ENCODE data around the gene FRMD4A. TPM values are rescaled to one million over a fixed set of nuclear protein-coding genes. Genes with fewer than 3 reads are reported as not detected.
A peak's percentile ranks its signal among the peaks of the same experiment; 100 is the strongest.

FRMD4A gene
- total RNA-seq, 1 experiment from 2014 or later = not detected

DNA sequence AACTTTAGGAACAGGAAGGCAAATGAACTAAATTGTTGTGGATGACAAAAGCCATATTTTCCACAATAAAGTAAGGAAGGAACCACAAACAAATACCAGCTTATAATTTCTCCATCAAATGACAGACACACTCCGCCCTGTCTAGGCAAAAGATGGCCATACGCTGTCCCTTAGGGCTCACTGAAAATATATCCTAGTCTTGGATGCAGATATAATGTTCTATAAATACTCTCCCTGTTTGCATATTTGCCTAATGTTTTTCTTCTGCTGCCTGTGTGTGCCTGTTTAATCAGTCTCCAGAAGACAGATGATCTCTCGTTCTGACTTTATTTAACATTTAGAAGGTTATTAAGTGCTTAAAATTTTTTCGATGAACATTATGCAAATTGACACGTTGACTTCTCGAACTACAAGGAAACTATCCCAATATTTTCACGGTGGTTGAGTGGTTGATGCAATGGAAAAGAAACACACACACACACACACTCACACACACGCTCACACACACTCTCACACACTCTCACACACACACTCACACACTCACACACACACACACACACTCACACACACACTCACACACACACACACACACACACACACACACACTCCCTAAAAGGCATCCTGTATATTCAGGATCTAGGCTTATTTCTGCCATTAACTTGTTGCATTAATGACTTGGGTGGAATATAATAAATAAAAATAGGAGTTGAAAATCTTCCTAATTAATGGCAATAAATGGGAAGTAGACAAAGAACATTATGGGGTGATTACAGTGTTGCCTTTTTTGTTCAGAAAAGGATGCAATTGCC, 446.9 kb downstream of the FRMD4A start:
- Histone ChIP-seq H3K4me1 (ENCODE audit: low read length) (no peaks in the 10 kb centered on the region), H3K4me3 (ENCODE audit: low read length) (no peak overlapping the region), H3K27me3 (ENCODE audit: low read length) (no peaks in the 10 kb centered on the region), H3K36me3 (ENCODE audit: insufficient read depth, low read length) (no peaks in the 10 kb centered on the region), H3K27ac (ENCODE audit: low read length) (no peak overlapping the region), H3K9me2 (replicated peaks; ENCODE audit: insufficient read depth, low read length) (no peaks in the 10 kb centered on the region), H3K9me3 (ENCODE audit: low read length) (no peaks in the 10 kb centered on the region), H2AFZ (ENCODE audit: low read length) (no peak overlapping the region), H3K4me2 (ENCODE audit: low read depth, low read length, poor library complexity, severe bottlenecking) (no peak overlapping the region), H3K79me2 (ENCODE audit: low read length) (no peaks in the 10 kb centered on the region), H3K9ac (ENCODE audit: low read length) (no peak overlapping the region), H4K20me1 (ENCODE audit: insufficient read depth, low read depth, low read length) (no peaks in the 10 kb centered on the region)
- DNase-seq = no peak

DNA sequence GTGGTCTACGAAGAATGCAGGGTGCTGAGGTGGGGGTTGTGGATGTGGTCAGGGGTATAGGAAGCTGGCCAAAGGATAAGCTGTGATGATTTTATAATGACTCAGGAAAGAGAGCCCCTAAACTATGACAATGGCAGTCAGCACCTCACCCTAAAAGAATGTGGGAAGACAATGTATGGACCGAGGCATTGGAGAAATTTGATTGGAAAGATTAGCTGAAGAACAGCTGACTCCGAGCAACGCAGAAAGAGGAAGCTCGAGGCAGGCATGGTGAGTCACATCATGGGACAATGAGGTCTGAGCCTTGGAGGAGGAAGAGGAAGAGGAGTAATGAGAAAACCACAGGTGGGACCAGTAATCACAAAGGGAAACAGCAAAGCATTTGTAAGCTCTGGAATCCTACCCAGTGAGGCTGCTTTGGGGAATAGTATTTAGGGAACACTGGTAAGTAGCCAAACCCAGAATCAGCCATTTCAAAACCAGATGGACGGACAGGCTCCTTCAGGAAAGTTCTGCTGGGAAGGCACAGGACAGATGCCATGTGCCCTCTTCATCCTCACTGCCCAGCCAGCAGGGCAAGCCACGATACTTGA, 448.5 kb downstream of the FRMD4A start:
- Histone ChIP-seq H3K79me2 (ENCODE audit: low read length) (no peaks in the 10 kb centered on the region), H3K9me3 (ENCODE audit: low read length) (no peaks in the 10 kb centered on the region), H3K9me2 (replicated peaks; ENCODE audit: insufficient read depth, low read length) (no peaks in the 10 kb centered on the region), H3K4me1 (ENCODE audit: low read length) (no peaks in the 10 kb centered on the region), H3K36me3 (ENCODE audit: insufficient read depth, low read length) (no peaks in the 10 kb centered on the region), H2AFZ (ENCODE audit: low read length) (no peak overlapping the region), H3K4me3 (ENCODE audit: low read length) (no peak overlapping the region), H3K9ac (ENCODE audit: low read length) (no peak overlapping the region), H3K27me3 (ENCODE audit: low read length) (no peaks in the 10 kb centered on the region), H3K27ac (ENCODE audit: low read length) (no peak overlapping the region), H4K20me1 (ENCODE audit: insufficient read depth, low read depth, low read length) (no peaks in the 10 kb centered on the region), H3K4me2 (ENCODE audit: low read depth, low read length, poor library complexity, severe bottlenecking) (no peak overlapping the region)
- DNase-seq = no peak

DNA sequence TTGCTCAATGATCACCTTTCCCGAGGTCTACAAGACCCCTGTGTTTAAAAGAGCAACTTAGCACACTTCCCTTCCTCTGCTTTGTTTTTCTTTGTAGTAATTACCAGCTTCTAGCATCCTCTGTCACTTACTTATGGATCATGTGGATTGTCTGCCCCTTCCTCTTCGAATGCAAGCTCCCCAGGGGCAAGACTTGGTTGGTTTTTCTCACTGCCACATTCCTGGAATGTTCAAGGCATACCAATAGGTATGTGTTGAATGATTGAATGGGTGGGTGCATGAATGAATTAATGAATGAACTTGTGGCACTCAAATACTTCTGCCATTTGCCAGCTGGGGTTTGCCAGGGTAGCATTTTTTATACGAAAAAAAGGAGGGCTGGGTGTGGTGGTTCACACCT, 450.0 kb downstream of the FRMD4A start:
- Histone ChIP-seq H3K27ac (ENCODE audit: low read length) (no peak overlapping the region), H4K20me1 (ENCODE audit: insufficient read depth, low read depth, low read length) (no peaks in the 10 kb centered on the region), H2AFZ (ENCODE audit: low read length) (no peak overlapping the region), H3K9ac (ENCODE audit: low read length) (no peak overlapping the region), H3K4me3 (ENCODE audit: low read length) (no peak overlapping the region), H3K4me2 (ENCODE audit: low read depth, low read length, poor library complexity, severe bottlenecking) (no peak overlapping the region), H3K9me3 (ENCODE audit: low read length) (no peaks in the 10 kb centered on the region), H3K9me2 (replicated peaks; ENCODE audit: insufficient read depth, low read length) (no peaks in the 10 kb centered on the region), H3K36me3 (ENCODE audit: insufficient read depth, low read length) (no peaks in the 10 kb centered on the region), H3K79me2 (ENCODE audit: low read length) (no peaks in the 10 kb centered on the region), H3K27me3 (ENCODE audit: low read length) (no peaks in the 10 kb centered on the region), H3K4me1 (ENCODE audit: low read length) (no peaks in the 10 kb centered on the region)
- no peak for DNase-seq

DNA sequence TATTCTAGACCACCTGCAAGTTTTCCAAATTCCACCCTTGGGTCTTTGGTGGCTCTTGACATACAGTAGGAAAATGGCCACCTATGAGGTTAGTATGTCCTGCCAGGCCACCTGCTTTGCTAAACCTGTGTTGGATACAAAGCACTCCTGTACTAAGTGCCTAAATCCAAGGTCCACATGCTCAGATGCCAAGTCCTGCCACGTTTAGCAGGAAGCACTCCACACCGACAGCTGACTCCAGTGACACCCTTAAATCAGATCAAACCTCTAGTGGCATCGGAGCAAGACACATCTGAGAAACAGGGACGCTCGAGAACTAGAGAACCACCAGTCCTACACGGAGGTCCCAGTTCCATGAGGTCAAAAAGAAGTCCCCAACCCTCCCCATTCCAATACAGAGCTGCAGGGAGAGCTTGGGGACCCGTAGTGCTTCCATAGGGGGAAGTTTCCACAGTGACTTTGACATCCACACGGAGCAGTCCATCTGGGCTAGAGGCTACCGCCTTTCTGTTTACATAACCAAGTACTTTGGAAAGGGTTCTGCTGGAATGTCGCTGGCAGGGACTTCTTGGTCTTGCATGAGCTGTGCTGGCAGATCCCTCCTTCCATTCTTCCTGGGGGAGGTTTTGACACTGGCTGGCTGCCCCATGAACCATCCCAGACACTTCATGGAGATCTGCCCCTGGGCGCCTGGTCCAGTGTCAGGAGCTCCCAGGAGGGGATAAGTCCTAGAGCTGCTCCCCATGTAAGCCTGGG, 453.4 kb downstream of the FRMD4A start:
- no peaks in the 10 kb centered on the region for H3K79me2 ChIP-seq (ENCODE audit: low read length)
- no peak overlapping the region for H2AFZ ChIP-seq (ENCODE audit: low read length)
- no peak for DNase-seq
- no peaks in the 10 kb centered on the region for H4K20me1 ChIP-seq (ENCODE audit: insufficient read depth, low read depth, low read length)
- no peaks in the 10 kb centered on the region for H3K9me3 ChIP-seq (ENCODE audit: low read length)
- no peaks in the 10 kb centered on the region for H3K27me3 ChIP-seq (ENCODE audit: low read length)
- H3K27ac ChIP-seq (ENCODE audit: low read length) = no peak overlapping the region
- no peaks in the 10 kb centered on the region for H3K36me3 ChIP-seq (ENCODE audit: insufficient read depth, low read length)
- H3K4me1 ChIP-seq (ENCODE audit: low read length) = peaks cover 4% of the 10 kb centered on the region; the same call in 1 of the 2 replicates
- no peak overlapping the region for H3K4me3 ChIP-seq (ENCODE audit: low read length)
- H3K4me2 ChIP-seq (ENCODE audit: low read depth, low read length, poor library complexity, severe bottlenecking) = no peak overlapping the region
- H3K9ac ChIP-seq (ENCODE audit: low read length) = no peak overlapping the region
- no peaks in the 10 kb centered on the region for H3K9me2 ChIP-seq (replicated peaks; ENCODE audit: insufficient read depth, low read length)

DNA sequence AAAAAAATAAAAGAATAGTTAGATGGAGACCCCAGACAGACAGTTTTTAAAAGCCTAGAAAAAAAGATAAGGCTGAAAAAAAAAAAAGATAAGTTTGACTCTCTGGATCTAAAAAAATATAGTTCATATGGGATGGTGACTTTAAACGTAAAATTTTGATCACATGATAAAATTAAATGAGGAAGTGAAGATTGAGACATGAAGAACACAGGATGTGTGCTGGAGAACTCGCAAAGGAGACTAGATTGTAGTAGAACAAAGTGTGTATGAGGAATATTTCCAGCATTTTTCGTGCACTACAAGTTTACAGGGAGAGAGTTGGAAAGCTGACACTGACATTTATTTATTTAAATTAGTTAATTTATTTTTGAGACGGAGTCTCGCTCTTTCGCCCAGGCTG, 457.5 kb downstream of the FRMD4A start:
- Histone ChIP-seq H3K36me3 (ENCODE audit: insufficient read depth, low read length) (no peaks in the 10 kb centered on the region), H3K4me2 (ENCODE audit: low read depth, low read length, poor library complexity, severe bottlenecking) (no peak overlapping the region), H3K9me3 (ENCODE audit: low read length) (no peaks in the 10 kb centered on the region), H2AFZ (ENCODE audit: low read length) (0 out of 2 replicates have a peak overlapping the region, but pooled peaks have one; percentile 49), H3K9me2 (replicated peaks; ENCODE audit: insufficient read depth, low read length) (no peaks in the 10 kb centered on the region), H3K4me1 (ENCODE audit: low read length) (peaks cover 4% of the 10 kb centered on the region; the same call in 1 of the 2 replicates), H3K4me3 (ENCODE audit: low read length) (no peak overlapping the region), H4K20me1 (ENCODE audit: insufficient read depth, low read depth, low read length) (no peaks in the 10 kb centered on the region), H3K27me3 (ENCODE audit: low read length) (no peaks in the 10 kb centered on the region), H3K27ac (ENCODE audit: low read length) (no peak overlapping the region), H3K9ac (ENCODE audit: low read length) (no peak overlapping the region), H3K79me2 (ENCODE audit: low read length) (no peaks in the 10 kb centered on the region)
- DNase-seq = peak; percentile 50

DNA sequence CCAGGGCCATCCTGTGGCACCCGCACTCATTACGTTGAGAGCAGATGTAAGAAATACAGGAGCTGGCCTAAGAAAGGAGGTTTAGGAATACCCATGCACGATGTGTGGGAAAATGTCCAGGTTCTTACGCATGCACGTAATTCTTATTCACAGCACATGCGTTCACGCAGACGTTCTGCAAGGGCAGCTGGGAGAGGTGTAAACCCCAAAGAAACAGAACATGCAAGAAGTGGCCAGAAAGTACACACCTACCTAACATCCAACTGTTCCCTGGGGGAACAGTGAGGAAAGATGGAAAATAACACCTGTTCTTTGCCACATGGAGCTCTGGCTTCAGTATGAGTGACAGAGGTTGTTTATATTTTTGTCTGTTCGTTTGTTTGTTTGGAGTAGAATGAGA, 458.3 kb downstream of the FRMD4A start:
- no peaks in the 10 kb centered on the region for H3K9me2 ChIP-seq (replicated peaks; ENCODE audit: insufficient read depth, low read length)
- no peak overlapping the region for H3K4me2 ChIP-seq (ENCODE audit: low read depth, low read length, poor library complexity, severe bottlenecking)
- no peaks in the 10 kb centered on the region for H3K9me3 ChIP-seq (ENCODE audit: low read length)
- H2AFZ ChIP-seq (ENCODE audit: low read length) = no peak overlapping the region
- H3K27ac ChIP-seq (ENCODE audit: low read length) = no peak overlapping the region
- H3K36me3 ChIP-seq (ENCODE audit: insufficient read depth, low read length) = no peaks in the 10 kb centered on the region
- no peak for DNase-seq
- no peaks in the 10 kb centered on the region for H3K79me2 ChIP-seq (ENCODE audit: low read length)
- no peak overlapping the region for H3K4me3 ChIP-seq (ENCODE audit: low read length)
- no peaks in the 10 kb centered on the region for H4K20me1 ChIP-seq (ENCODE audit: insufficient read depth, low read depth, low read length)
- no peaks in the 10 kb centered on the region for H3K27me3 ChIP-seq (ENCODE audit: low read length)
- no peak overlapping the region for H3K9ac ChIP-seq (ENCODE audit: low read length)
- peaks cover 4% of the 10 kb centered on the region; the same call in 1 of the 2 replicates for H3K4me1 ChIP-seq (ENCODE audit: low read length)

DNA sequence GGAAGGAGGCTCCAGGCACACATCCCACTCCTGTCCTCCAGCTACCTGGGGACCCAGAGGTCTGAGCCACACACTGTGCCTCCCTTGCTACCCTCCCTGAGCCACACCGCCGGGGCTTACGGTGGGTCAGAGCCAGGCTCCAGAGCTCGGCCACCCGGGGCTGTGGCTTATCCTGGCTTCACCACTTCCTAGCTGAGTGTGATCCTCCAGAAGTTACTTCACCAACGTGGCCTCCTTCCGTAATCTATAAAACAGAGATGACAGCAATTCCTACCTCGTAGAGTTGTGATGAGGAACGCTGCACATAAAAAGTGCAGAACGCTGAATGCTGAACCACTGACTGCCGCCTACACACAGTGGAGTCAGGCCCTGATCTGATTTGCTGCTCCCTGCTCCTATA, 458.9 kb downstream of the FRMD4A start:
- no peaks in the 10 kb centered on the region for H3K79me2 ChIP-seq (ENCODE audit: low read length)
- H3K27me3 ChIP-seq (ENCODE audit: low read length) = no peaks in the 10 kb centered on the region
- no peak overlapping the region for H3K9ac ChIP-seq (ENCODE audit: low read length)
- no peak overlapping the region for H3K4me2 ChIP-seq (ENCODE audit: low read depth, low read length, poor library complexity, severe bottlenecking)
- no peak overlapping the region for H2AFZ ChIP-seq (ENCODE audit: low read length)
- H4K20me1 ChIP-seq (ENCODE audit: insufficient read depth, low read depth, low read length) = no peaks in the 10 kb centered on the region
- no peak overlapping the region for H3K27ac ChIP-seq (ENCODE audit: low read length)
- no peak for DNase-seq
- no peak overlapping the region for H3K4me3 ChIP-seq (ENCODE audit: low read length)
- peaks cover 4% of the 10 kb centered on the region; the same call in 1 of the 2 replicates for H3K4me1 ChIP-seq (ENCODE audit: low read length)
- no peaks in the 10 kb centered on the region for H3K9me3 ChIP-seq (ENCODE audit: low read length)
- no peaks in the 10 kb centered on the region for H3K36me3 ChIP-seq (ENCODE audit: insufficient read depth, low read length)
- no peaks in the 10 kb centered on the region for H3K9me2 ChIP-seq (replicated peaks; ENCODE audit: insufficient read depth, low read length)

DNA sequence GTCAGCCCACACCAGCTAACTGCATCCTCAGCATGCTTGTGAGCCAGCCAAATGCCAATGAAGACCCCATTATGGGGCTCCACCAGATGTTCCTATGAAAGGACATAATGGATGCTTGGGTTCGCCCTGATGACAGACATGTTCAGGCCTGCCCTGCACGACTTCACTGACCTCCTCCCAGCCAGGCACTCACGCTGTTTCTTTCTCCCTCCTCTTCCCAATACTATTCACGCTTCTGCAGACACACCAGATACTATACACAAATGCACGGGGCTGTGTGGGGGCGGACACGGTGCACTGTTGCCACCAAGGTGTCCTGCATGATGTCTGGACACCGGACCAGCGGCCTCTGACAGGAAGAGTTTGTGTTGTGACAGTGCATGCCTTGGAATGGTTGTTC, 459.7 kb downstream of the FRMD4A start:
- H3K4me3 ChIP-seq (ENCODE audit: low read length) = no peak overlapping the region
- H3K9me2 ChIP-seq (replicated peaks; ENCODE audit: insufficient read depth, low read length) = no peaks in the 10 kb centered on the region
- H4K20me1 ChIP-seq (ENCODE audit: insufficient read depth, low read depth, low read length) = no peaks in the 10 kb centered on the region
- peaks cover 4% of the 10 kb centered on the region; the same call in 1 of the 2 replicates for H3K4me1 ChIP-seq (ENCODE audit: low read length)
- no peaks in the 10 kb centered on the region for H3K36me3 ChIP-seq (ENCODE audit: insufficient read depth, low read length)
- no peak overlapping the region for H3K27ac ChIP-seq (ENCODE audit: low read length)
- no peaks in the 10 kb centered on the region for H3K9me3 ChIP-seq (ENCODE audit: low read length)
- H3K4me2 ChIP-seq (ENCODE audit: low read depth, low read length, poor library complexity, severe bottlenecking) = no peak overlapping the region
- no peaks in the 10 kb centered on the region for H3K79me2 ChIP-seq (ENCODE audit: low read length)
- no peak overlapping the region for H3K9ac ChIP-seq (ENCODE audit: low read length)
- no peak for DNase-seq
- no peaks in the 10 kb centered on the region for H3K27me3 ChIP-seq (ENCODE audit: low read length)
- no peak overlapping the region for H2AFZ ChIP-seq (ENCODE audit: low read length)

Data from Karpas-422 (cell line).